ENCODE data around the gene ATG4C.
"Not testable (repeated sequence)": the region's sequence is repeated elsewhere in the genome, so short reads cannot be mapped to it uniquely, and the experiment has no call there.

ATG4C gene

GRCh38 chr1:62783736-62784508, at the start of gene ATG4C:
TSS of gene ATG4C (plus strand) at chr1:62784132. CDS start at chr1:62803787, 19,655 bp downstream.
- DNase-seq (ENCODE audit: insufficient read length, low spot score) = peak; percentile 61
- FAIRE-seq = peak; percentile 53
- no peak for TF ChIP-seq CTCF (IDR thresholded peaks at IDR 0.05; ENCODE audit: insufficient read depth, missing control alignments)

- no peak for FAIRE-seq
- TF ChIP-seq CTCF (IDR thresholded peaks at IDR 0.05; ENCODE audit: insufficient read depth, missing control alignments) = no peak
- no peak for DNase-seq (ENCODE audit: insufficient read length, low spot score)
These were observed 48.3 kb upstream of the ATG4C start for GRCh38 chr1:62735491-62736171.

- DNase-seq (ENCODE audit: insufficient read length, low spot score); FAIRE-seq: not testable (repeated sequence)
These were observed 43.2 kb upstream of the ATG4C start for GRCh38 chr1:62740701-62741100.

- DNase-seq (ENCODE audit: insufficient read length, low spot score) = no peak
- no peak for FAIRE-seq
- TF ChIP-seq CTCF (IDR thresholded peaks at IDR 0.05; ENCODE audit: insufficient read depth, missing control alignments) = no peak
These were observed 39.0 kb upstream of the ATG4C start for GRCh38 chr1:62744611-62745577.

- DNase-seq (ENCODE audit: insufficient read length, low spot score) (no peak), FAIRE-seq (peak; percentile 87)
- peak; percentile 73 for TF ChIP-seq CTCF (IDR thresholded peaks at IDR 0.05; ENCODE audit: insufficient read depth, missing control alignments)
These were observed 37.7 kb upstream of the ATG4C start for GRCh38 chr1:62746086-62746808.

GRCh38 chr1:62746809-62747138, 37.2 kb upstream of the ATG4C start:
- DNase-seq (ENCODE audit: insufficient read length, low spot score) (no peak), FAIRE-seq (no peak)
- TF ChIP-seq CTCF (IDR thresholded peaks at IDR 0.05; ENCODE audit: insufficient read depth, missing control alignments) = no peak

Data from D721Med (cell line).